Tibial nerve (tissue), 4 donors: ENCODE results near the gene NDC1. TPM values are rescaled to one million over a fixed set of nuclear protein-coding genes. Genes with fewer than 3 reads are reported as not detected.

Experiments used
- DNase-seq, 2 donors: peaks; one replicate each; pipeline ENCODE4 v3.0.0-alpha.2; 2019; ENCODE audit warnings: low spot score in 2 of 2
- H3K27ac ChIP-seq, 4 donors: fragments of 200-600 bp; sonication (generic) in 3 of 4; one replicate each; pipeline ENCODE4 v1.5.1; 2017 to 2019; ENCODE audit warnings: mild to moderate bottlenecking in 1 of 4
- H3K27me3 ChIP-seq, 2 donors: fragments of 200-600 bp; sonication (generic) in 1 of 2; one replicate each; pipeline versions ENCODE4 v1.5.1 to v1.6.0; 2017 to 2019
- H3K36me3 ChIP-seq, 3 donors: fragments of 200-600 bp; sonication (generic); one replicate each; pipeline ENCODE4 v1.5.1; 2018 to 2019
- H3K4me1 ChIP-seq, 4 donors: fragments of 200-600 bp; sonication (generic) in 3 of 4; one replicate each; pipeline ENCODE4 v1.5.1; 2017 to 2019
- H3K4me3 ChIP-seq, 4 donors: fragments of 200-600 bp; sonication (generic) in 3 of 4; one replicate each; pipeline ENCODE4 v1.5.1; 2017 to 2019; ENCODE audit warnings: mild to moderate bottlenecking in 1 of 4, moderate library complexity in 1 of 4
- H3K9me3 ChIP-seq, 4 donors: fragments of 200-600 bp; sonication (generic) in 3 of 4; one replicate each; pipeline ENCODE4 v1.5.1; 2017 to 2019
- CTCF ChIP-seq, 5 experiments: fragments of 200-600 bp in 3 of 5; fragments of 450-650 bp in 2 of 5; sonication (generic) in 3 of 5; IDR thresholded peaks; one replicate each; pipeline ENCODE4 v1.5.1; 2016 to 2019; ENCODE audit warnings: antibody characterized with exemption in 5 of 5, mild to moderate bottlenecking in 3 of 5, moderate library complexity in 2 of 5
- EP300 ChIP-seq, 2 donors: sonication (generic); formaldehyde crosslinking; IDR thresholded peaks; one replicate each; pipeline ENCODE4 v1.6.1; 2017; ENCODE audit warnings: antibody characterized with exemption in 2 of 2, mild to moderate bottlenecking in 1 of 2
- POLR2A ChIP-seq, 2 donors: fragments of 450-650 bp; IDR thresholded peaks; one replicate each; pipeline ENCODE4 v1.6.1; 2017; ENCODE audit warnings: antibody characterized with exemption in 2 of 2, mild to moderate bottlenecking in 2 of 2, moderate library complexity in 2 of 2
- WGBS, 2 donors: methylation state at CpG; one replicate each; pipeline ENCODE4 v1.1.5; 2018; 5-methylcytosine and 5-hydroxymethylcytosine counted together
- total RNA-seq, 4 donors: library from RNA; depleted of rRNA; stranded (reverse); fragments of >200 nt; gene quantifications; one replicate each; pipeline ENCODE4 v1.1.0, GENCODE V29; 2016

NDC1 gene
- total RNA-seq, 4 donors from 2014 or later, result 8.0 to 13.5 (median 11.5) TPM

- no peak for DNase-seq
- 1 to 3% methylated on average over 5 of the region's 5 CpGs for WGBS, 2 donors
- no peak for TF ChIP-seq POLR2A (IDR thresholded peaks at IDR 0.05)
Observed at GRCh38 chr1:53837646-53837923, 511 bp downstream of the NDC1 start.

GRCh38 chr1:53835491-53835890 lies 2.6 kb downstream of the NDC1 start:
- H3K9me3 ChIP-seq, result no peaks in the 10 kb centered on the region
- no peak overlapping the region for H3K27ac ChIP-seq
- H3K36me3 ChIP-seq, result peaks cover 0 to 12% (median 0%) of the 10 kb centered on the region in 3 donors
- no peak overlapping the region for H3K4me3 ChIP-seq
- 81 to 82% methylated on average over 2 of the region's 2 CpGs for WGBS, 2 donors
- TF ChIP-seq POLR2A (IDR thresholded peaks at IDR 0.05) (no peak), CTCF (IDR thresholded peaks at IDR 0.05) (no peak), EP300 (IDR thresholded peaks at IDR 0.05) (no peak)
- H3K4me1 ChIP-seq, result peaks cover 0 to 18% (median 5%) of the 10 kb centered on the region in 4 donors
- no peak for DNase-seq
- no peaks in the 10 kb centered on the region for H3K27me3 ChIP-seq

More at GRCh38 chr1:53837646-53837923, 511 bp downstream of the NDC1 start:
- Histone ChIP-seq H3K4me1 (peaks cover 0 to 18% (median 5%) of the 10 kb centered on the region in 4 donors), H3K4me3 (peak overlapping the region; percentile 76 to 89 (median 87)), H3K27me3 (no peaks in the 10 kb centered on the region), H3K9me3 (peaks cover 0 to 6% (median 3%) of the 10 kb centered on the region in 4 donors), H3K36me3 (no peaks in the 10 kb centered on the region), H3K27ac (peak overlapping the region in 2 of 4 donors; percentile 93 to 96)

- peaks cover 0 to 19% (median 0%) of the 10 kb centered on the region in 3 donors for H3K36me3 ChIP-seq
- H3K4me1 ChIP-seq, result peaks cover 0 to 18% (median 5%) of the 10 kb centered on the region in 4 donors
- no peak for DNase-seq
- WGBS, 2 donors, result 94% methylated on average over 11 of the region's 11 CpGs
- no peak for TF ChIP-seq EP300 (IDR thresholded peaks at IDR 0.05)
- TF ChIP-seq POLR2A (IDR thresholded peaks at IDR 0.05), result no peak
- no peak for TF ChIP-seq CTCF (IDR thresholded peaks at IDR 0.05)
- H3K27me3 ChIP-seq, result no peaks in the 10 kb centered on the region
- no peaks in the 10 kb centered on the region for H3K9me3 ChIP-seq
- no peak overlapping the region for H3K4me3 ChIP-seq
- no peak overlapping the region for H3K27ac ChIP-seq
Observed at GRCh38 chr1:53834776-53835175, 3.3 kb downstream of the NDC1 start.

- no peaks in the 10 kb centered on the region for H3K27me3 ChIP-seq
- H3K4me1 ChIP-seq, result peaks cover 0 to 18% (median 5%) of the 10 kb centered on the region in 4 donors
- TF ChIP-seq POLR2A (IDR thresholded peaks at IDR 0.05) (no peak), EP300 (IDR thresholded peaks at IDR 0.05) (no peak), CTCF (IDR thresholded peaks at IDR 0.05) (no peak)
- H3K27ac ChIP-seq, result no peak overlapping the region
- H3K9me3 ChIP-seq, result no peaks in the 10 kb centered on the region
- no peak overlapping the region for H3K4me3 ChIP-seq
- no peak for DNase-seq
- 94 to 97% methylated on average over 4 of the region's 4 CpGs for WGBS, 2 donors
- H3K36me3 ChIP-seq, result peaks cover 0 to 31% (median 0%) of the 10 kb centered on the region in 3 donors
Observed at GRCh38 chr1:53833393-53833792, 4.7 kb downstream of the NDC1 start.

- whole genome bisulfite sequencing, 2 donors, result 96% methylated on average over 2 of the region's 2 CpGs
- Histone ChIP-seq H3K9me3 (no peaks in the 10 kb centered on the region), H3K4me3 (no peak overlapping the region), H3K27ac (no peak overlapping the region), H3K27me3 (no peaks in the 10 kb centered on the region), H3K4me1 (no peaks in the 10 kb centered on the region), H3K36me3 (peaks cover 0 to 67% (median 9%) of the 10 kb centered on the region in 3 donors)
- TF ChIP-seq CTCF (IDR thresholded peaks at IDR 0.05), result no peak
- TF ChIP-seq EP300 (IDR thresholded peaks at IDR 0.05), result no peak
- TF ChIP-seq POLR2A (IDR thresholded peaks at IDR 0.05), result no peak
- no peak for DNase-seq
Observed at GRCh38 chr1:53826367-53826766, 11.7 kb downstream of the NDC1 start.

GRCh38 chr1:53825306-53825705 lies 12.8 kb downstream of the NDC1 start:
- Histone ChIP-seq H3K4me1 (no peaks in the 10 kb centered on the region), H3K27me3 (no peaks in the 10 kb centered on the region), H3K9me3 (no peaks in the 10 kb centered on the region), H3K27ac (no peak overlapping the region), H3K4me3 (no peak overlapping the region), H3K36me3 (peaks cover 0 to 62% (median 9%) of the 10 kb centered on the region in 3 donors)
- DNase-seq, result no peak
- TF ChIP-seq CTCF (IDR thresholded peaks at IDR 0.05) (no peak), POLR2A (IDR thresholded peaks at IDR 0.05) (no peak), EP300 (IDR thresholded peaks at IDR 0.05) (no peak)
- 95% methylated on average over 6 of the region's 6 CpGs for WGBS, 2 donors
